Umbilical cord (tissue), 2 donors: ENCODE data around the gene SOX5. TPM values are rescaled to one million over a fixed set of nuclear protein-coding genes. Genes with fewer than 3 reads are reported as not detected.
"Not testable (repeated sequence)": the region's sequence is repeated elsewhere in the genome, so short reads cannot be mapped to it uniquely, and the experiment has no call there.

Experiments
- DNase-seq: peaks from one replicate; pipeline ENCODE4 v3.0.0-alpha.2; 2015; ENCODE audit warnings: low spot score
- total RNA-seq: library from RNA; depleted of rRNA; stranded (reverse); fragments of >200 nt; gene quantifications from one replicate; pipeline ENCODE4 v1.2.3, GENCODE V29; 2014; ENCODE audit warnings: low replicate concordance; ENCODE audit not compliant: insufficient read depth

SOX5 gene
- total RNA-seq, 1 donor from 2014 or later: 74.4 TPM

DNA sequence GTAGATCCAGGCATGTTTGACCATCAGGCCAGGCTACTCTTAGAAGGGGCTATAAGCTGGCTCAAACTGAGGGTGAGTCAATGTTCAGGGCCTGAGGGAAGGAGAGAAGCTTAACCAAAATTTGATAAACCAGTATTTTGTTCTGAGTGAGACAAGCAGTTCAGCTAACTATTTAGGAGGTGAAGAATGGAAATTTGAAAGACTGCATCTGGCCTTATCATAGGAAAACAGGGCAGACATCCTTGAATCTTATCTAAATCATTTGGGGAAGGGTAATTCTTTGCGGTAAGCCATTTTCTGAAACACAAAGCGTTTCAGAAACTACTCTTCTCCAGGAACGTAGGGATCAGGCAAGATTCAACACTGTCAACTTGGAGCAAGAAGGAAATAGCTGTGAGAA, 447.2 kb downstream of the SOX5 start:
- DNase-seq: no peak

DNA sequence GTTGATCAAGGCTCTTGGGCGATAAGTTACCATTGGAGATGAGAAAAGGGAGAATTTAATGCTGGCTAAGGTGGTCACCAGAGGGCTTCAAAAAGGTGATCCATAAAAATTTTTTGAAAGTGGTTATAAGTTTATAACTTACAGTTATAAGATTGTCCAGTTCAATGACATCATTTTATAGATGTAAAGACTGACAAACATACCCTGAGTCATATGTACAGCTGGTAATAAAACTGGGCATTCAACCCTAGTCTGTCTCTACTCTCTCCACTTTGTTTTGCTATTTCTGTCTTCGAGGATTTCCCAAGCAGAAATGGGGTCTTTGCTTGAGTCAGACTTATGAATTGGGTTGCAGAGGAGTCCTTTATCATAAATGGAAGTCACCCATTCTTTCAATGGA, 454.0 kb downstream of the SOX5 start:
- no peak for DNase-seq

DNA sequence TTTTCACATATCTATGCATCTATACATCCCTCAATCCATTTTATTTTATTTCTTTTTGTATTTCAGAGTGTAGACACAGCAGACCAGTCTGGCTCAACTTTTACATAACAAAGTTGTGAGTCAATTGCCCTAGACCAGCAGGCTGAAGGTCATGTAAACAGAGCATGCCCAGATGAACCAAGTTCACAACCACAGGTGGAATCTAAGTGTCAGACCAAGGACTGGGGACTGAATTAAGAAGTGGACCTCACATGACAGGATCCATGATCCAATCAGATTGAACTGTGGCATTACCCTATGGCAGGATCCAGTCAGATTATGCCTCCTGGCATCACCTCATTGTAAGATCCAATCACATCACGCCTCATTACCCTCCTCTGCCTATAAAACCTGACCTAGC, 455.8 kb downstream of the SOX5 start:
- no peak for DNase-seq

DNA sequence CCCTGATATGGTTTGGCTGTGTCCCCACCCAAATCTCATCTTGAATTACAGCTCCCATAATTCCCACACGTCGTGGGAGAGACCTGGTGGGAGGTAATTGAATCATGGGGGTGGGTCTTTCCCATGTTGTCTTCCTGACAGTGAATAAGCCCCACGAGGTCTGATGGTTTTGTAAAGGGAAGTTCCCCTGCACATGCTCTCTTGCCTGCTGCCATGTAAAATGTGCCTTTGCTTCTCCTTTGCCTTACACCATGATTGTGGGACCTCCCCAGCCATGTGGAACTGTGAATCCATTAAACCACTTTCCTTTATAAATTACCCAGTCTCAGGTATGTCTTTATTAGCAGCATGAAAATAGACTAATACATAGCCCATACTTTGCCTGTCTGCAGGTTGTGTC, 458.4 kb downstream of the SOX5 start:
- not testable (repeated sequence) for DNase-seq

GRCh38 chr12:23488130-23488529, 461.3 kb downstream of the SOX5 start:
- no peak for DNase-seq

- no peak for DNase-seq
These were observed 465.2 kb downstream of the SOX5 start for GRCh38 chr12:23484238-23484637.

DNA sequence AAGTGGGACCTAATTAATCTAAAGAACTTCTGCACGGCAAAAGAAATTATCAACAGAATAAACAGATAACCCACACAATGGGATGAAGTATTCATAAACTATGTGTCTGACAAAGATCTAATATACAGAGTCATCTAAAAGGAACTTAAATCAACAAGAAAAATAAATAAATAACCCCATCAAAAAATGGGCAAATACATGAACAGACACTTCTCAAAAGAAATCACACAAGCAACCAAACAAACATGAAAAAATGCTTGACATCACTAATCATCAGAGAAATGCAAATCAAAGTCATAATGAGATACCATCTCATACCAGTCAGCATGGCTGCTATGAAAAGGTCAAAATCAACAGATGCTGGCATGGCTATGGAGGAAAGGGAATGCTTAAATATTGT, 466.9 kb downstream of the SOX5 start:
- DNase-seq: no peak
